DOHH2 (cell line): ENCODE results near the gene BHLHE23.

ENCODE experiments used
- CTCF ChIP-seq: fragments of 200-600 bp; sonication (generic); IDR thresholded peaks from one replicate; pipeline ENCODE4 v1.5.1; 2014; ENCODE audit warnings: antibody characterized with exemption, mild to moderate bottlenecking, low read depth, low read length; ENCODE audit not compliant: poor library complexity, severe bottlenecking
- EZH2phosphoT487 ChIP-seq: fragments of 200-600 bp; sonication (generic); IDR thresholded peaks from 2 replicates; pipeline ENCODE4 v1.6.1; 2017; ENCODE audit warnings: borderline replicate concordance, mild to moderate bottlenecking, antibody characterized with exemption, low read length, moderate library complexity, mixed read lengths

- TF ChIP-seq CTCF (peak; percentile 21), EZH2phosphoT487 (no peak)
Measured at GRCh38 chr20:63029358-63030121, 22.8 kb upstream of the BHLHE23 start.
